GM21576 (cell line): ENCODE results near the gene ZNF248.
A peak's percentile ranks its signal among the peaks of the same experiment; 100 is the strongest.
"Not testable (repeated sequence)": the region's sequence is repeated elsewhere in the genome, so short reads cannot be mapped to it uniquely, and the experiment has no call there.

ENCODE experiments used
- ATAC-seq: cut with Tn5 transposase; IDR thresholded peaks from one replicate; pipeline ENCODE4 v1.9.1; 2021; ENCODE audit warnings: mild to moderate bottlenecking, moderate library complexity; ENCODE audit not compliant: unreplicated experiment

The ZNF248 gene

GRCh38 chr10:37857287-37858211 lies at the start of gene ZNF248:
TSS of gene ZNF248 (minus strand) at chr10:37857610. CDS start at chr10:37856310, 1,300 bp downstream.
- peak; percentile 95 for ATAC-seq

GRCh38 chr10:37906382-37906781 lies 49.0 kb upstream of the ZNF248 start:
- no peak for ATAC-seq

GRCh38 chr10:37896436-37896835 lies 39.0 kb upstream of the ZNF248 start:
- no peak for ATAC-seq

- no peak for ATAC-seq
These were observed 38.3 kb upstream of the ZNF248 start for GRCh38 chr10:37895674-37896073.

GRCh38 chr10:37885850-37886249 lies 28.4 kb upstream of the ZNF248 start:
- ATAC-seq, result no peak

GRCh38 chr10:37872955-37873354 lies 15.5 kb upstream of the ZNF248 start:
- ATAC-seq, result no peak

- ATAC-seq, result no peak
These were observed 14.9 kb upstream of the ZNF248 start for GRCh38 chr10:37872283-37872682.

- no peak for ATAC-seq
These were observed 14.3 kb upstream of the ZNF248 start for GRCh38 chr10:37871568-37872251.

- ATAC-seq, result no peak
These were observed 13.7 kb upstream of the ZNF248 start for GRCh38 chr10:37871143-37871542.

GRCh38 chr10:37868796-37869195 lies 11.4 kb upstream of the ZNF248 start:
- ATAC-seq, result no peak

GRCh38 chr10:37865957-37866803 lies 8.8 kb upstream of the ZNF248 start:
- ATAC-seq, result no peak

- ATAC-seq, result no peak
These were observed 7.9 kb upstream of the ZNF248 start for GRCh38 chr10:37865264-37865663.

GRCh38 chr10:37860494-37861190 lies 3.2 kb upstream of the ZNF248 start:
- ATAC-seq, result no peak

GRCh38 chr10:37859270-37859669 lies 1.9 kb upstream of the ZNF248 start:
- not testable (repeated sequence) for ATAC-seq

- ATAC-seq, result peak; percentile 21
These were observed 526 bp downstream of the ZNF248 start for GRCh38 chr10:37856881-37857286.

GRCh38 chr10:37855636-37856035 lies 1.8 kb downstream of the ZNF248 start:
- ATAC-seq, result no peak

GRCh38 chr10:37854626-37855025 lies 2.8 kb downstream of the ZNF248 start:
- no peak for ATAC-seq

GRCh38 chr10:37844644-37845043 lies 12.8 kb downstream of the ZNF248 start:
- no peak for ATAC-seq

GRCh38 chr10:37839243-37839642 lies 18.2 kb downstream of the ZNF248 start:
- ATAC-seq, result no peak

- no peak for ATAC-seq
These were observed 25.7 kb downstream of the ZNF248 start for GRCh38 chr10:37831495-37832333.
